ENCODE data around the gene PTPRH. TPM values are rescaled to one million over a fixed set of nuclear protein-coding genes. Genes with fewer than 3 reads are reported as not detected.

The PTPRH gene
- total and polyA plus RNA-seq, 9 of the 15 experiments (the other 6 are each of a cell fraction or from before 2014, with no cell fraction given) = 0.87 to 34.3 (median 22.7) TPM

DNA sequence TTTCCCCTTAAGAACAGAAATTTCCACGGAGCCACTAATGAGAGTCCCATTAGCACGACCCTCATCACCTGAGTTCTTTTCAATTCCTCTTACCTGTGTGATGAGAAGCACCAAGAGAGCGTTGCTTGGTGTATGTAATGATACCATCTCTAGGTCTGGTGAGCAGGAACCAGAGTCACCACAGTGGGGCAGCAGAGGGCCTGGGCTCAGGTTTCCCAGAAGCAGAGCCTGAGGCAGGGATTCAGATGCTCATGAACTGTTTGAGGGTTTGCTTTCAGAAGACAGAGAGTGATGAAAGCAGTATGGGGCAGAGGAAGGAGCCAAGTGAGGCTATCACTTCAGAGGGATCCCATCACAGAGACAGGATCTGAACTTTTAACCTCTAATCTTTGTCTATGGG, 3.1 kb upstream of the PTPRH start (continued):
- TF ChIP-seq FOXP1 (CRISPR knock-in tag; IDR thresholded peaks at IDR 0.05) (0 out of 2 replicates have a peak, but pooled peaks have one; percentile 40), SMARCA4 (IDR thresholded peaks at IDR 0.05) (peak; percentile 52), ZNF766 (CRISPR knock-in tag; conservative IDR thresholded peaks at IDR 0.05) (peak; percentile 73; the same call in 1 of the 2 replicates), EP300 (IDR thresholded peaks at IDR 0.05; ENCODE audit: low read length) (peak; percentile 50), XRCC5 (IDR thresholded peaks at IDR 0.05; ENCODE audit: low read depth, low read length) (peak; percentile 66; the same call in 1 of the 2 replicates), ZNF124 (CRISPR knock-in tag; IDR thresholded peaks at IDR 0.05) (no peak), SMC3 (conservative IDR thresholded peaks at IDR 0.05; ENCODE audit: insufficient read depth, low read depth, low read length) (peak; percentile 91), BRD9 (IDR thresholded peaks at IDR 0.05; ENCODE audit: low read depth, partially characterized antibody) (peak; percentile 66), NR2C2 (CRISPR knock-in tag; IDR thresholded peaks at IDR 0.05) (no peak), NR2C2 (tag; IDR thresholded peaks at IDR 0.05) (peak; percentile 54; the same call in 1 of the 2 replicates), SOX6 (IDR thresholded peaks at IDR 0.05) (peak; percentile 62; the same call in 1 of the 2 replicates), JUND (IDR thresholded peaks at IDR 0.05; ENCODE audit: borderline replicate concordance, low read depth, low read length) (peak; percentile 59), JUND (tag; IDR thresholded peaks at IDR 0.05; ENCODE audit: borderline replicate concordance, low read depth, low read length) (peak; percentile 46; the same call in 1 of the 3 replicates), PRMT5 (CRISPR knock-in tag; IDR thresholded peaks at IDR 0.05) (no peak), ATF7 (IDR thresholded peaks at IDR 0.05) (peak; percentile 63), CTBP1 (IDR thresholded peaks at IDR 0.05; ENCODE audit: borderline replicate concordance) (peak; percentile 94), DPF2 (IDR thresholded peaks at IDR 0.05) (0 out of 2 replicates have a peak, but pooled peaks have one; percentile 37), HOXB6 (CRISPR knock-in tag; IDR thresholded peaks at IDR 0.05; ENCODE audit: borderline replicate concordance) (no peak), L3MBTL2 (IDR thresholded peaks at IDR 0.05) (peak; percentile 59; the same call in 1 of the 2 replicates), ZNF592 (IDR thresholded peaks at IDR 0.05) (peak; percentile 33; the same call in 1 of the 2 replicates), NRF1 (conservative IDR thresholded peaks at IDR 0.05 in 1 of 2, IDR thresholded peaks at IDR 0.05 in 1 of 2) (peak in 1 of 2 experiments; percentile 44; a peak in 2 of 4 replicates), CTCF (IDR thresholded peaks at IDR 0.05 in 2 of 3, conservative IDR thresholded peaks at IDR 0.05 in 1 of 3; ENCODE audit: insufficient read depth in 2 of 3, low read depth in 1 of 3, low read length in 3 of 3) (peak; percentile 88 to 96 (median 95)), RAD21 (CRISPR knock-in tag; conservative IDR thresholded peaks at IDR 0.05 in 1 of 2, IDR thresholded peaks at IDR 0.05 in 1 of 2) (peak; percentile 79 to 90), MEIS2 (IDR thresholded peaks at IDR 0.05; ENCODE audit: partially characterized antibody) (peak; percentile 55), GATA2 (CRISPR knock-in tag; IDR thresholded peaks at IDR 0.05) (peak; percentile 94), MTA2 (IDR thresholded peaks at IDR 0.05; ENCODE audit: low read depth) (no peak)

Measured in K562 (cell line).